Breast epithelium (tissue), 4 donors: ENCODE measurements around the gene RBFOX1. TPM values are rescaled to one million over a fixed set of nuclear protein-coding genes. Genes with fewer than 3 reads are reported as not detected.

Experiments used
- DNase-seq, 2 donors: peaks; one replicate each; pipeline ENCODE4 v3.0.0-alpha.2; 2019; ENCODE audit warnings: low spot score in 2 of 2
- H3K27ac ChIP-seq, 2 donors: fragments of 200-600 bp; sonication (generic) in 1 of 2; one replicate each; pipeline ENCODE4 v1.5.1; 2016 to 2019; ENCODE audit warnings: mild to moderate bottlenecking in 1 of 2
- H3K27me3 ChIP-seq, 2 donors: fragments of 200-600 bp; sonication (generic) in 1 of 2; one replicate each; pipeline versions ENCODE4 v1.5.1 to v1.6.0; 2017 to 2019; ENCODE audit warnings: control low read depth in 1 of 2, mild to moderate bottlenecking in 1 of 2
- H3K36me3 ChIP-seq: fragments of 200-600 bp; one replicate; pipeline ENCODE4 v1.5.1; 2019
- H3K4me1 ChIP-seq, 2 donors: fragments of 200-600 bp; sonication (generic); one replicate each; pipeline ENCODE4 v1.5.1; 2016 to 2019; ENCODE audit warnings: control low read depth in 1 of 2
- H3K4me3 ChIP-seq, 3 donors: fragments of 200-600 bp; sonication (generic); 1 replicate in 2 of 3; 2 replicates in 1 of 3; pipeline ENCODE4 v1.5.1; 2016 to 2019; ENCODE audit warnings: mild to moderate bottlenecking in 3 of 3, moderate library complexity in 2 of 3
- H3K9me3 ChIP-seq, 2 donors: fragments of 200-600 bp; sonication (generic) in 1 of 2; one replicate each; pipeline ENCODE4 v1.5.1; 2016 to 2019; ENCODE audit warnings: control low read depth in 1 of 2
- CTCF ChIP-seq, 3 donors: fragments of 450-650 bp; IDR thresholded peaks; one replicate each; pipeline ENCODE4 v1.5.1; 2016 to 2017; ENCODE audit warnings: antibody characterized with exemption in 3 of 3, mild to moderate bottlenecking in 3 of 3, moderate library complexity in 3 of 3
- POLR2A ChIP-seq: fragments of 450-650 bp; IDR thresholded peaks from one replicate; pipeline ENCODE4 v1.6.1; 2016; ENCODE audit warnings: antibody characterized with exemption, mild to moderate bottlenecking, moderate library complexity
- POLR2AphosphoS5 ChIP-seq, 3 donors: sonication (generic); formaldehyde crosslinking; IDR thresholded peaks; one replicate each; pipeline ENCODE4 v1.6.1; 2017; ENCODE audit warnings: antibody characterized with exemption in 3 of 3
- intact Hi-C: fragments of 100-400 bp; cut with DNase I; formaldehyde crosslinking; loops from one replicate; pipeline ENCODE4 v1.15.1; 2023; ENCODE audit warnings: low total_unique reads
- total RNA-seq, 3 donors: library from RNA; depleted of rRNA; stranded (reverse); fragments of >200 nt; gene quantifications; one replicate each; pipeline ENCODE4 v1.1.0, GENCODE V29; 2016

Gene RBFOX1
- total RNA-seq, 3 donors from 2014 or later, result 0.29 TPM; not detected in 2

DNA sequence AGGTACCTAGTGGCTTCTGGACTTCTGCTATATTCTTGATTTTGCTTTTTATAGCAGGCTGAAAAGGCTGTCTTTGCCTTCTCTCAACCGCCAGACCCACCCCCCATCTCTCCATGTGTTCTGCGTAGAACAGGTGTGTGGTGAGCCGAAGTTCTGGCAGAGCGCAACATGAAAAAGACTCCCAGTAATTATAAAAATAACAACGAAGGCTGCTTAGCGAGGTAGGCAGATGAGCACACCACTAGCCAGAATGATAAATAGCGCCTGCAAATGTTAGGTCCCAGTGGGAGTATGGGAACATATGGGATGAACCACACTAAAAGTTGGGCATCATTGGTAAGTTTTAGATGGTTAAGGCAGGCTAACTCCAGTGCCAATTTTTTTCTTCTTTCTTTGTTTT lies 14.0 kb upstream of the RBFOX1 start:
- Histone ChIP-seq H3K4me1 (no peaks in the 10 kb centered on the region), H3K4me3 (no peak overlapping the region), H3K27ac (no peak overlapping the region), H3K9me3 (peaks cover 0 to 3% of the 10 kb centered on the region in 2 donors), H3K27me3 (no peaks in the 10 kb centered on the region), H3K36me3 (no peaks in the 10 kb centered on the region)
- intact Hi-C loops, result loop anchor here (5.0 kb wide), 1 partner anchor 1351 kb away; no protein-coding TSS in a partner anchor
- no peak for DNase-seq
- no peak for TF ChIP-seq POLR2A
- TF ChIP-seq CTCF (IDR thresholded peaks at IDR 0.05), result no peak
- no peak for TF ChIP-seq POLR2AphosphoS5 (IDR thresholded peaks at IDR 0.05)

- Histone ChIP-seq H3K9me3 (peaks cover 0 to 3% of the 10 kb centered on the region in 2 donors), H3K27ac (no peak overlapping the region), H3K4me3 (no peak overlapping the region), H3K4me1 (no peaks in the 10 kb centered on the region), H3K27me3 (no peaks in the 10 kb centered on the region), H3K36me3 (no peaks in the 10 kb centered on the region)
- no peak for TF ChIP-seq POLR2AphosphoS5 (IDR thresholded peaks at IDR 0.05)
- TF ChIP-seq POLR2A, result no peak
- TF ChIP-seq CTCF (IDR thresholded peaks at IDR 0.05), result no peak
- DNase-seq, result no peak
- intact Hi-C loops, result loop anchor here (5.0 kb wide), 1 partner anchor 1352 kb away; no protein-coding TSS in a partner anchor
These were observed 13.1 kb upstream of the RBFOX1 start for GRCh38 chr16:7319514-7319913.

- no peak overlapping the region for H3K27ac ChIP-seq
- no peaks in the 10 kb centered on the region for H3K36me3 ChIP-seq
- H3K4me1 ChIP-seq, result no peaks in the 10 kb centered on the region
- H3K4me3 ChIP-seq, result no peak overlapping the region
- peaks cover 0 to 3% of the 10 kb centered on the region in 2 donors for H3K9me3 ChIP-seq
- intact Hi-C loops, result no loop called here
- TF ChIP-seq POLR2AphosphoS5 (IDR thresholded peaks at IDR 0.05), result no peak
- no peak for TF ChIP-seq POLR2A
- no peak for TF ChIP-seq CTCF (IDR thresholded peaks at IDR 0.05)
- DNase-seq, result no peak
- no peaks in the 10 kb centered on the region for H3K27me3 ChIP-seq
These were observed 11.0 kb upstream of the RBFOX1 start for GRCh38 chr16:7321661-7322060.

- Histone ChIP-seq H3K27ac (no peak overlapping the region), H3K4me3 (no peak overlapping the region), H3K4me1 (no peaks in the 10 kb centered on the region), H3K27me3 (no peaks in the 10 kb centered on the region), H3K9me3 (peaks cover 0 to 3% of the 10 kb centered on the region in 2 donors), H3K36me3 (no peaks in the 10 kb centered on the region)
- DNase-seq, result no peak
- TF ChIP-seq POLR2AphosphoS5 (IDR thresholded peaks at IDR 0.05), result no peak
- TF ChIP-seq POLR2A, result no peak
- no peak for TF ChIP-seq CTCF (IDR thresholded peaks at IDR 0.05)
- intact Hi-C loops, result no loop called here
These were observed 8.3 kb upstream of the RBFOX1 start for GRCh38 chr16:7324321-7324720.

- DNase-seq, result no peak
- H3K9me3 ChIP-seq, result no peaks in the 10 kb centered on the region
- intact Hi-C loops, result no loop called here
These were observed 6.8 kb upstream of the RBFOX1 start for GRCh38 chr16:7325834-7326233.

More at GRCh38 chr16:7325834-7326233, 6.8 kb upstream of the RBFOX1 start:
- Histone ChIP-seq H3K4me3 (no peak overlapping the region), H3K4me1 (no peaks in the 10 kb centered on the region), H3K27ac (no peak overlapping the region), H3K36me3 (no peaks in the 10 kb centered on the region), H3K27me3 (peaks cover 0 to under 1% of the 10 kb centered on the region in 2 donors)
- TF ChIP-seq POLR2A (no peak), CTCF (IDR thresholded peaks at IDR 0.05) (no peak), POLR2AphosphoS5 (IDR thresholded peaks at IDR 0.05) (no peak)
